ENCODE data around the gene PSEN2. TPM values are rescaled to one million over a fixed set of nuclear protein-coding genes. Genes with fewer than 3 reads are reported as not detected.
A peak's percentile ranks its signal among the peaks of the same experiment; 100 is the strongest.

The PSEN2 gene
- total RNA-seq, 2 experiments from 2014 or later, result 0.81 to 1.2 TPM

GRCh38 chr1:226937940-226938725 lies 67.7 kb downstream of the PSEN2 start:
- H3K27me3 ChIP-seq (ENCODE audit: control insufficient read depth in 1 of 2, insufficient read depth in 2 of 2, low read length in 2 of 2), result no peaks in the 10 kb centered on the region
- Mint-ChIP-seq H3K4me3 (peak overlapping the region; percentile 91), H3K4me1 (ENCODE audit: low read depth) (peaks cover 47% of the 10 kb centered on the region), H3K27me3 (no peaks in the 10 kb centered on the region), H3K27ac (peak overlapping the region; percentile 95), H3K9me3 (peaks cover 13% of the 10 kb centered on the region), H3K36me3 (ENCODE audit: low read depth) (peaks cover 19% of the 10 kb centered on the region)
- H3K27ac ChIP-seq (ENCODE audit: low read depth in 1 of 2, low read length in 2 of 2), result no peak overlapping the region
- POLR2A ChIA-PET, result interaction anchor here (0.7 to 2.9 kb wide), 13 partner anchors 19 to 1470 kb away, joined by 3 to 53 read pairs (median 6); partner anchors contain the start of genes ARF1, H3-3A, PARP1 and SRP9
- TF ChIP-seq CTCF (IDR thresholded peaks at IDR 0.05), result no peak
- DNase-seq (no peak), ATAC-seq (ENCODE audit: poor library complexity) (no peak)
- H3K4me1 ChIP-seq (ENCODE audit: insufficient read depth, low read length), result peaks cover 43% of the 10 kb centered on the region
- H3K4me3 ChIP-seq (ENCODE audit: low read length), result no peak overlapping the region
- CTCF ChIA-PET, result interaction anchor here (0.6 to 1.0 kb wide), 4 partner anchors 311 to 530 kb away, joined by 3 to 6 read pairs (median 4); partner anchors contain the start of gene PARP1
- H3K9me3 ChIP-seq (ENCODE audit: control insufficient read depth in 1 of 2, insufficient read depth in 1 of 2, low read length in 2 of 2), result peaks cover 0 to 19% of the 10 kb centered on the region in 2 experiments
- intact Hi-C loops (cut with DNase I, micrococcal nuclease), result loop anchor here (2.0 to 10.0 kb wide), 4 partner anchors 55 to 873 kb away; partner anchors contain the start of gene H3-3A (in 1 of the 2)
- H3K36me3 ChIP-seq (ENCODE audit: insufficient read depth, low read length), result no peaks in the 10 kb centered on the region

DNA sequence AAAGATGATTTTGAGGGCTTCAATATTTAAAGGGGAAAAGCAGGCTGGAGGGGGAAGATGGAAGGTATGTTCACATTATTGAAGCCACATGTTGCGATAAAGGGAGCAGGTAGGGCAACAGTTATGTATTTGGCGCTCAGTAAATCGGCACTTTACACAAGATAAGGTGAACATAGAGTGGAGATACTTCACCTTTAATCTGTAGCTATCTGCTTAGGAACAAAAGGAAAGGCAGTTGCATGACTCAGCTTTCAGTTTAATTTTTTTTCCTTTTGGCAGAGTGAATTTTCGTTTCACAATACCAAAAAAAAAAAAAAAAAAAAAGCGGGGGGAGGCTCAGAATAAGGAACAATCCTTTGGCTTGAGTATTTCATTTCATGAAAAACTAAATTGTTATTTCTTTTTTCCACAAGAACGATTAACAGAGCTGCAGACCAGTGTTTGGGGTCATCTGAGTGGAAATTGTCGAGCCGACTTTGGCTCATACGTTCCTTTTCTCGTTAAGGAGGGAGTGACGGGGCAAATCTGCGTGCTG lies 68.6 kb downstream of the PSEN2 start:
- no peak for TF ChIP-seq CTCF (IDR thresholded peaks at IDR 0.05)
- H3K9me3 Mint-ChIP-seq, result peaks cover 12% of the 10 kb centered on the region
- H3K27ac Mint-ChIP-seq, result peak overlapping the region; percentile 95
- peak overlapping the region; percentile 96 to 98 for H3K27ac ChIP-seq (ENCODE audit: low read depth in 1 of 2, low read length in 2 of 2)
- intact Hi-C loops (cut with DNase I, micrococcal nuclease), result loop anchor here (2.0 to 10.0 kb wide), 4 partner anchors 56 to 874 kb away; partner anchors contain the start of gene H3-3A (in 1 of the 2)
- no peaks in the 10 kb centered on the region for H3K27me3 ChIP-seq (ENCODE audit: control insufficient read depth in 1 of 2, insufficient read depth in 2 of 2, low read length in 2 of 2)
- peaks cover 56% of the 10 kb centered on the region for H3K4me1 Mint-ChIP-seq (ENCODE audit: low read depth)
- peak overlapping the region; percentile 91 for H3K4me3 Mint-ChIP-seq
- no peaks in the 10 kb centered on the region for H3K36me3 ChIP-seq (ENCODE audit: insufficient read depth, low read length)
- POLR2A ChIA-PET, result interaction anchor here (0.6 to 2.9 kb wide), 23 partner anchors 12 to 1471 kb away, joined by 3 to 53 read pairs (median 5); partner anchors contain the start of genes ARF1, H3-3A, PARP1 and SRP9
- peaks cover 43% of the 10 kb centered on the region for H3K4me1 ChIP-seq (ENCODE audit: insufficient read depth, low read length)
- no peak for ATAC-seq (ENCODE audit: poor library complexity)
- H3K36me3 Mint-ChIP-seq (ENCODE audit: low read depth), result peaks cover 25% of the 10 kb centered on the region
- peak in 2 of 14 experiments; percentile 53 to 58 for DNase-seq
- no peaks in the 10 kb centered on the region for H3K27me3 Mint-ChIP-seq
- peak overlapping the region; percentile 81 for H3K4me3 ChIP-seq (ENCODE audit: low read length)
- CTCF ChIA-PET, result interaction anchor here (0.6 to 1.0 kb wide), 3 partner anchors 312 to 531 kb away, joined by 4 to 6 read pairs (median 4); partner anchors contain the start of gene PARP1
- peaks cover 0 to 17% of the 10 kb centered on the region in 2 experiments for H3K9me3 ChIP-seq (ENCODE audit: control insufficient read depth in 1 of 2, insufficient read depth in 1 of 2, low read length in 2 of 2)

DNA sequence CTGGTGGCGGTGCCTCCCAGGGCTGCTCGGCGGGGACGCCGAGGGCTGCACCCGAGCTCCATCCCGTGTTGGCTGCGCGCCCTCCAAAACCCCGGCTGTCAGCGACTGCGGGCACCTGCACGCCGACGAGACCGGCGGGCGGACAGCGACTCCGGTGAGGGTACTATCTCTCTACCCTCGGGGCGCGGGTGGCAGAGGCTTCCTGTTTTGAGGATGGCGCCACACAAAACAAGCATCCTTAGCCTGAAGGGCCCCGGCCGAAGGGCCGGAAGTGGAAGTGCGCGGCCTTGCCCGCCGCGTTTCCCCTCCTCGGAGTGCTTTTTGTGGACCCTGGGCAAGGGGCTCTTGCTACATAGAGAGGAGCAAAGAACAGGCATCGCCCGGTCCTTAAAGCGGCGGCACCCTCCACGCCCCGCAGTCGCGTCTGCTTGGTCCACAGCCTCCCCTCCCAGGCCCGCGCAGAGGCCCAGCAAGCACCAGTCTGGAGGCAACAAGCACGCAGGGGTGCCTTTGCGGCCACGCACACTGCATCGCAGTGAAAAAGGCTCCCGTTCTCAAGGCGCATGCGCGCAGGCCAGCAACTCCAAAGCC lies 69.1 kb downstream of the PSEN2 start:
- peak overlapping the region; percentile 95 for H3K27ac Mint-ChIP-seq
- H3K9me3 Mint-ChIP-seq, result peaks cover 9% of the 10 kb centered on the region
- H3K4me3 Mint-ChIP-seq, result peak overlapping the region; percentile 91
- H3K9me3 ChIP-seq (ENCODE audit: control insufficient read depth in 1 of 2, insufficient read depth in 1 of 2, low read length in 2 of 2), result peaks cover 0 to 12% of the 10 kb centered on the region in 2 experiments
- intact Hi-C loops (cut with DNase I, micrococcal nuclease), result loop anchor here (1.0 to 10.0 kb wide), 6 partner anchors 57 to 1145 kb away; partner anchors contain the start of genes ARF1 (in 1 of the 2) and H3-3A (in 1 of the 2)
- no peak for TF ChIP-seq CTCF (IDR thresholded peaks at IDR 0.05)
- H3K4me1 Mint-ChIP-seq (ENCODE audit: low read depth), result peaks cover 61% of the 10 kb centered on the region
- POLR2A ChIA-PET, result interaction anchor here (0.6 to 2.9 kb wide), 31 partner anchors 8 to 1512 kb away, joined by 3 to 53 read pairs (median 5); partner anchors contain the start of genes ARF1, CDC42BPA, H3-3A and ITPKB
- ATAC-seq (ENCODE audit: poor library complexity), result peak; percentile 14
- peaks cover 43% of the 10 kb centered on the region for H3K4me1 ChIP-seq (ENCODE audit: insufficient read depth, low read length)
- H3K36me3 ChIP-seq (ENCODE audit: insufficient read depth, low read length), result no peaks in the 10 kb centered on the region
- DNase-seq, result peak in 12 of 14 experiments; percentile 52 to 86 (median 66)
- CTCF ChIA-PET, result interaction anchor here (0.9 to 1.2 kb wide), 3 partner anchors 313 to 532 kb away, joined by 3 to 5 read pairs (median 4); partner anchors contain the start of gene PARP1
- H3K27ac ChIP-seq (ENCODE audit: low read depth in 1 of 2, low read length in 2 of 2), result peak overlapping the region; percentile 96 to 98
- H3K27me3 Mint-ChIP-seq, result no peaks in the 10 kb centered on the region
- peak overlapping the region; percentile 81 for H3K4me3 ChIP-seq (ENCODE audit: low read length)
- no peaks in the 10 kb centered on the region for H3K27me3 ChIP-seq (ENCODE audit: control insufficient read depth in 1 of 2, insufficient read depth in 2 of 2, low read length in 2 of 2)
- peaks cover 23% of the 10 kb centered on the region for H3K36me3 Mint-ChIP-seq (ENCODE audit: low read depth)
